HepG2 (cell line): Measurements from ENCODE around the gene PIK3CA. TPM values are rescaled to one million over a fixed set of nuclear protein-coding genes. Genes with fewer than 3 reads are reported as not detected.

Experiments used
- ATAC-seq: fragments of 200-7000 bp; cut with Tn5 transposase; 3 replicates; pipeline ENCODE4 v1.9.1; 2020; ENCODE audit warnings: mild to moderate bottlenecking, moderate library complexity
- BruUV-seq: library from RNA; stranded (reverse); fragments of 400-500 nt; replicated peaks from 2 replicates; lab custom pipeline; 2021; lab: Mats Ljungman, UMichigan
- CTCF ChIA-PET: fragments of 300-600 bp; formaldehyde crosslinking; extraction: SDS; loops from one replicate; lab custom pipeline; 2021; ENCODE audit warnings: low total read pairs, inconsistent platforms, low intra/inter-chr PET ratio; lab: Yijun Ruan, JAX
- POLR2A ChIA-PET: fragments of 350-600 bp; sonication (Branson Sonifier 250); formaldehyde crosslinking; loops from one replicate; lab custom pipeline; 2020; ENCODE audit warnings: antibody characterized with exemption, inconsistent platforms; lab: Yijun Ruan, JAX
- DNase-seq: peaks from one replicate; pipeline ENCODE4 v3.0.0-alpha.2; 2015; ENCODE audit warnings: low spot score
- FAIRE-seq: peaks from 3 replicates; lab custom pipeline; 2011; peaks lifted over from hg19 to GRCh38; lab: Jason Lieb, UNC
- H2AFZ ChIP-seq: one replicate; pipeline ENCODE4 v1.6.1; 2011; ENCODE audit warnings: low read length, inconsistent platforms
- H3K27ac ChIP-seq: fragments of 300-600 bp; 3 replicates; pipeline ENCODE4 v1.8.0; 2011; ENCODE audit warnings: mixed run types, mild to moderate bottlenecking, mixed read lengths, low read length, inconsistent platforms; ENCODE audit not compliant: insufficient read depth; ENCODE audit errors: extremely low read length
- H3K27me3 ChIP-seq, 2 experiments: fragments of 200-600 bp in 1 of 2; 2 replicates in 1 of 2; 3 replicates in 1 of 2; pipeline versions ENCODE4 v1.6.0 to v1.8.0; 2011; ENCODE audit warnings: low read length in 2 of 2, mild to moderate bottlenecking in 2 of 2, moderate library complexity in 2 of 2, inconsistent platforms in 1 of 2; ENCODE audit not compliant: insufficient read depth in 2 of 2, control insufficient read depth in 1 of 2
- H3K36me3 ChIP-seq, 2 experiments: fragments of 200-600 bp in 1 of 2; replicated peaks in 1 of 2; 2 replicates in 1 of 2; 3 replicates in 1 of 2; pipeline versions ENCODE4 v1.5.1 to v1.8.0; 2011; ENCODE audit warnings: low read length in 2 of 2, inconsistent platforms in 1 of 2; ENCODE audit not compliant: insufficient read depth in 2 of 2, control insufficient read depth in 1 of 2
- H3K4me1 ChIP-seq: 2 replicates; pipeline ENCODE4 v1.5.1; 2012; ENCODE audit warnings: low read length, inconsistent platforms; ENCODE audit not compliant: insufficient read depth
- H3K4me2 ChIP-seq: 2 replicates; pipeline ENCODE4 v1.6.0; 2011; ENCODE audit warnings: low read depth, low read length, inconsistent platforms
- H3K4me3 ChIP-seq, 3 experiments: fragments of 200-600 bp in 1 of 3; sonication (generic), shearing (Covaris generic) in 1 of 3; replicated peaks in 1 of 3; 2 replicates each; pipeline ENCODE4 v1.5.1; 2011 to 2016; ENCODE audit warnings: low read length in 3 of 3, inconsistent platforms in 2 of 3, low read depth in 2 of 3, mild to moderate bottlenecking in 2 of 3, control low read depth in 1 of 3, mixed read lengths in 1 of 3; ENCODE audit not compliant: insufficient read depth in 1 of 3
- H3K79me2 ChIP-seq: one replicate; pipeline ENCODE4 v1.6.1; 2011; ENCODE audit warnings: low read length, inconsistent platforms; ENCODE audit not compliant: insufficient read depth
- H3K9ac ChIP-seq: 2 replicates; pipeline ENCODE4 v1.6.0; 2011; ENCODE audit warnings: mild to moderate bottlenecking, low read depth, low read length, inconsistent platforms; ENCODE audit not compliant: insufficient read depth
- H3K9me3 ChIP-seq: 2 replicates; pipeline ENCODE4 v1.5.1; 2012; ENCODE audit warnings: mild to moderate bottlenecking, low read length
- H4K20me1 ChIP-seq: 2 replicates; pipeline ENCODE4 v1.6.0; 2011; ENCODE audit warnings: inconsistent platforms, mild to moderate bottlenecking, low read length, moderate library complexity; ENCODE audit not compliant: insufficient read depth
- IKZF1 ChIP-seq: fragments of 450-650 bp; IDR thresholded peaks from 2 replicates; pipeline ENCODE4 v1.7.1; 2016
- KDM5A ChIP-seq: fragments of 200-600 bp; sonication (generic); IDR thresholded peaks from 2 replicates; pipeline ENCODE4 v1.7.0; 2018; ENCODE audit warnings: antibody characterized with exemption, mild to moderate bottlenecking, low read length, borderline replicate concordance
- NR2C2 ChIP-seq: sonication (generic); formaldehyde crosslinking; IDR thresholded peaks from 2 replicates; pipeline ENCODE4 v1.4.0; 2020; ENCODE audit warnings: missing genetic modification reagents, mild to moderate bottlenecking, moderate library complexity, borderline replicate concordance
- SCMH1 ChIP-seq: sonication (generic); formaldehyde crosslinking; IDR thresholded peaks from 2 replicates; pipeline ENCODE4 v1.9.0; 2021; ENCODE audit warnings: missing genetic modification reagents, mild to moderate bottlenecking, borderline replicate concordance
- TEAD2 ChIP-seq: sonication (generic); formaldehyde crosslinking; IDR thresholded peaks from 2 replicates; pipeline ENCODE4 v1.9.0; 2021; ENCODE audit warnings: missing genetic modification reagents
- ZBTB21 ChIP-seq: sonication (generic); formaldehyde crosslinking; IDR thresholded peaks from 2 replicates; pipeline ENCODE4 v1.4.0; 2020; ENCODE audit warnings: missing genetic modification reagents
- ZNF605 ChIP-seq: sonication (generic); formaldehyde crosslinking; IDR thresholded peaks from 2 replicates; pipeline ENCODE4 v1.8.0; 2022; ENCODE audit warnings: mild to moderate bottlenecking, missing genetic modification reagents
- ZNF788 ChIP-seq: sonication (generic); formaldehyde crosslinking; IDR thresholded peaks from 2 replicates; pipeline ENCODE4 v1.5.0; 2020; ENCODE audit warnings: mild to moderate bottlenecking, missing genetic modification reagents, borderline replicate concordance
- WGBS: methylation state at CpG from one replicate; pipeline ENCODE4 v1.1.6; 2017; ENCODE audit warnings: low lambda C conversion rate; 5-methylcytosine and 5-hydroxymethylcytosine counted together
- in situ Hi-C: cut with HindIII; loops from 2 replicates; pipeline ENCODE4 v1.10.0; 2017; ENCODE audit warnings: low pct_unique_long_range_greater_than_20kb; ENCODE audit not compliant: extremely low pct_ligation_motif_present
- intact Hi-C: fragments of 100-400 bp; cut with micrococcal nuclease; formaldehyde crosslinking; loops from one replicate; pipeline ENCODE4 v1.10.0; 2022; ENCODE audit not compliant: unreplicated experiment
- polyA plus RNA-seq, 8 experiments: library from polyadenylated mRNA; depleted of rRNA in 3 of 8; stranded (reverse) in 7 of 8; unstranded in 1 of 8; fragments of >200 nt; fragmentation: Illumina TruSeq in 4 of 8; extraction: Trizol in 4 of 8; gene quantifications; 2 replicates each; pipeline versions ENCODE4 v1.2.1 to v1.2.3, GENCODE V29; 2011 to 2016; ENCODE audit warnings: low read depth in 4 of 8, missing spikeins in 1 of 8, mixed read lengths in 1 of 8; ENCODE audit not compliant: insufficient read depth in 1 of 8
- total RNA-seq, 5 experiments: library from RNA; depleted of rRNA; stranded (reverse); fragments of >200 nt; fragmentation: Illumina TruSeq; extraction: Trizol; gene quantifications; 2 replicates each; pipeline ENCODE4 v1.2.3, GENCODE V29; 2016; ENCODE audit warnings: low read depth in 1 of 5
- TF ChIP-seq, protein P1 (sequence below): sonication (generic); formaldehyde crosslinking; IDR thresholded peaks from 2 replicates; pipeline ENCODE4 v1.5.1; 2020; ENCODE audit warnings: mild to moderate bottlenecking, moderate library complexity, missing genetic modification reagents

The PIK3CA gene
- total and polyA plus RNA-seq, 2 of the 13 experiments (the other 11 are each of a cell fraction or from before 2014, with no cell fraction given): 5.7 to 11.4 TPM

DNA sequence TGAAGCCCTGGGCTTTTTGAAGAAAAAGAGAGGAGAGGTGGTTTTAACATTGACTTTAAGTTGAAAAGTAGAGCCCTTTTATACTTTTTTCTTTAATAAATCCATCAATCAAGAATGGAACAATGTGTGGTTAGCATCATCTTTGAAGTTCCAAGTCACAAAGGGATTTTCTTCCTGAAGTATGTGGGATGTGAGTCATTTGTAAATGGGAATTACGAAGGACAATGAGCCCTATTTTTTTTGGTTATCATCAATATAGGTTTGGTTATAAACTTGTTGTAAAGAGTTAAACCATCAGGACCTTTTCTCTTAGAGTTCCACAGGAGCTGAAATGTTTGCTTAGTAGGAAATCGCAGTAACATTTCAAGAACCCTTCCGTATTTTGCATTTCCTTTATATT is 38.3 kb downstream of the PIK3CA start:
- FAIRE-seq: no peak
- Histone ChIP-seq H3K4me1 (no peaks in the 10 kb centered on the region), H3K4me2 (no peak overlapping the region), H3K27me3 (no peaks in the 10 kb centered on the region), H3K4me3 (no peak overlapping the region), H3K9ac (no peak overlapping the region), H3K27ac (no peak overlapping the region), H3K79me2 (peaks cover 2% of the 10 kb centered on the region), H4K20me1 (0 out of 2 replicates have a peak, but pooled peaks cover 4% of the 10 kb centered on the region), H3K36me3 (no peaks in the 10 kb centered on the region), H2AFZ (no peak overlapping the region), H3K9me3 (no peaks in the 10 kb centered on the region)
- BruUV-seq: no TSS peak
- in situ Hi-C loops: no loop called here
- 98% methylated on average over 3 of the region's 3 CpGs for WGBS
- no peak for TF ChIP-seq SCMH1
- TF ChIP-seq TEAD2 (CRISPR knock-in tag): no peak
- no peak for TF ChIP-seq ZNF605 (CRISPR knock-in tag)
- no peak for TF ChIP-seq ZNF788 (CRISPR knock-in tag)
- TF ChIP-seq ZBTB21 (CRISPR knock-in tag): no peak
- TF ChIP-seq NR2C2 (CRISPR knock-in tag): no peak
- TF ChIP-seq KDM5A: no peak
- TF ChIP-seq IKZF1: no peak
- TF ChIP-seq, protein P1, sequence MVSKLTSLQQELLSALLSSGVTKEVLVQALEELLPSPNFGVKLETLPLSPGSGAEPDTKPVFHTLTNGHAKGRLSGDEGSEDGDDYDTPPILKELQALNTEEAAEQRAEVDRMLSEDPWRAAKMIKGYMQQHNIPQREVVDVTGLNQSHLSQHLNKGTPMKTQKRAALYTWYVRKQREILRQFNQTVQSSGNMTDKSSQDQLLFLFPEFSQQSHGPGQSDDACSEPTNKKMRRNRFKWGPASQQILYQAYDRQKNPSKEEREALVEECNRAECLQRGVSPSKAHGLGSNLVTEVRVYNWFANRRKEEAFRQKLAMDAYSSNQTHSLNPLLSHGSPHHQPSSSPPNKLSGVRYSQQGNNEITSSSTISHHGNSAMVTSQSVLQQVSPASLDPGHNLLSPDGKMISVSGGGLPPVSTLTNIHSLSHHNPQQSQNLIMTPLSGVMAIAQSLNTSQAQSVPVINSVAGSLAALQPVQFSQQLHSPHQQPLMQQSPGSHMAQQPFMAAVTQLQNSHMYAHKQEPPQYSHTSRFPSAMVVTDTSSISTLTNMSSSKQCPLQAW (CRISPR knock-in tag): no peak
- intact Hi-C loops: no loop called here
- ChIA-PET POLR2A (no interaction called here), CTCF (no interaction called here)
- DNase-seq: no peak
- ATAC-seq: no peak
